ENCODE data around the gene ROCK1.

DNA sequence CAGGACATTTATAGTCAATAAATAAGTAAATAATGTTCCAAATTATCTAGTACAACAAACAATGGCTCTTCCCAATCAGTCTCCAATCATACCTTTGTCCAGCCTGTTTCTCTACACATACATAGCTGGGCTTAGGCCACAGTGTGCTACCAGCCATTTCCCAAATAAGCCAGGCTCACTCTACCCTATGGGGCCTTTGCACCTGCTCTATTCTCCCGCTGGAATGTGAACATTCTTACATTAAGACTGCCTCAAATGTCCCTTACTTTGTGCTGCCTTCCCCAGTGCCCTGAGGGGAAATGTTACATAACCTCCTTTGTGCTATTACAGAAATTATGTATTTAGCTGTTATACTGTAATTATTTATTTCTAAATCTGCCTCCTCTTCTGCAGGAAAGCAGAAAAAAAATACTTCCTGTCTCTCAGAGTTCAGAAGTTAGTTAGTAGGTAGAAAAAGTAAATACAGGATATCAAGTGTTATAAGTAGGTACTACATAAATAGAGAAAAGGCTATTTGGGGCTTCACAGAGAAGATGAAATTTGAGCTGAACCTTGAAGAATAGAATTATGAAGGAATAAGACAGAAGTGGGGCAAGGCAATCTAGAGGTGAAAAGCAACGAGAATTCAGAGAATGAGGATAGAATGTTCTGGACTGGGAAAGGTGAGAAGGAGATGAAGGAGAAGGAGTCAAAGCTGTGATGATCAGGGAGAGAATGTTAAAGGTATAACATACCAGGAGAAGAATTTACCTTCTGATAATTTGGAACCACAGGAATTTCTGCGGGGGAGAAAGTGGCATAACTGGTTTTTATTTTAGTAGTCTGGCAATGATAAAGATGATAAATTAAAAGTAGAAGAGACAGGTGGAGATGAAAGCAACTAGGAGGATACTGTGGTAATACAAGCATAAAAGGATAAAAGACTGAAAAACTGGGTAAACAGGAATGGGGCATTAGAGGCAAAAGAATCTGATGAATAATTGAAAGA, 37.0 kb downstream of the ROCK1 start:
- no peak for TF ChIP-seq EZH2 (IDR thresholded peaks at IDR 0.05; ENCODE audit: insufficient read depth, poor library complexity, severe bottlenecking)
- TF ChIP-seq EZH2phosphoT487 (IDR thresholded peaks at IDR 0.05; ENCODE audit: insufficient read depth, low read depth), result no peak
